Measurements from ENCODE around the gene HDDC3. TPM values are rescaled to one million over a fixed set of nuclear protein-coding genes. Genes with fewer than 3 reads are reported as not detected.
A peak's percentile ranks its signal among the peaks of the same experiment; 100 is the strongest.

HDDC3 gene
- total and polyA plus RNA-seq, 9 of the 15 experiments (the other 6 are each of a cell fraction or from before 2014, with no cell fraction given) = 14.9 to 55.8 (median 36.9) TPM

DNA sequence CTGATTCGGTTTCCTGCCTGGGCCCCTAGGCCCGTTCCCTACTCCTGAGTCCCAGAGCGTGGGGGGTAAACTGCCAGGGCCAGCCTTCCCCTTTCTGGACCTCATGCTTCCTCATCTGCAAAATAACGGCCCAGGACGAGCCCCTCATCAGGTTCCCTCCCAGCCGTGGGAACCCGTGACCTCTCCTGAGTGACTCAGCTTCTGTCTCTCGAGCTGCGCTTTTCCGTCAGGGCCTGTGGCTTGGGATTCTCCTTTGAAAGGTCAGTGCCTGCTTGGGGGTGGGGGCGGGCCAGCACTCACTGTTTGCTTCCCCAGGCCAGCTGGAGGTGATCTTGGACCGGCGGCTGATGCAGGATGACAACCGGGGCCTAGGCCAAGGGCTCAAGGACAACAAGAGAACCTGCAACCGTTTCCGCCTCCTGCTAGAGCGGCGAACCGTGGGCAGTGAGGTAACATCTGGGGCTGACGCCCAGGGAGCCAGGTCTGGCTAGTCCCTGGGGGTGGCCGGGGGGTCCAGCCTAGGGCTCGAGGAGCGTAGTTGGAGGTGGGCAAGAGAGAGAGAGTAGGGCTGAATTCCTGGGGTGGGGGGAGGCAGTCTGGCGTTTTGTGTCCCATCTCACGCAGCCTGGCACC is 16.4 kb downstream of the HDDC3 start (continued):
- TF ChIP-seq, protein P1, sequence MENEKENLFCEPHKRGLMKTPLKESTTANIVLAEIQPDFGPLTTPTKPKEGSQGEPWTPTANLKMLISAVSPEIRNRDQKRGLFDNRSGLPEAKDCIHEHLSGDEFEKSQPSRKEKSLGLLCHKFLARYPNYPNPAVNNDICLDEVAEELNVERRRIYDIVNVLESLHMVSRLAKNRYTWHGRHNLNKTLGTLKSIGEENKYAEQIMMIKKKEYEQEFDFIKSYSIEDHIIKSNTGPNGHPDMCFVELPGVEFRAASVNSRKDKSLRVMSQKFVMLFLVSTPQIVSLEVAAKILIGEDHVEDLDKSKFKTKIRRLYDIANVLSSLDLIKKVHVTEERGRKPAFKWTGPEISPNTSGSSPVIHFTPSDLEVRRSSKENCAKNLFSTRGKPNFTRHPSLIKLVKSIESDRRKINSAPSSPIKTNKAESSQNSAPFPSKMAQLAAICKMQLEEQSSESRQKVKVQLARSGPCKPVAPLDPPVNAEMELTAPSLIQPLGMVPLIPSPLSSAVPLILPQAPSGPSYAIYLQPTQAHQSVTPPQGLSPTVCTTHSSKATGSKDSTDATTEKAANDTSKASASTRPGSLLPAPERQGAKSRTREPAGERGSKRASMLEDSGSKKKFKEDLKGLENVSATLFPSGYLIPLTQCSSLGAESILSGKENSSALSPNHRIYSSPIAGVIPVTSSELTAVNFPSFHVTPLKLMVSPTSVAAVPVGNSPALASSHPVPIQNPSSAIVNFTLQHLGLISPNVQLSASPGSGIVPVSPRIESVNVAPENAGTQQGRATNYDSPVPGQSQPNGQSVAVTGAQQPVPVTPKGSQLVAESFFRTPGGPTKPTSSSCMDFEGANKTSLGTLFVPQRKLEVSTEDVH (IDR thresholded peaks at IDR 0.05; ENCODE audit: low read depth, partially characterized antibody) = no peak
- TF ChIP-seq SLC30A9 (CRISPR knock-in tag; IDR thresholded peaks at IDR 0.05) (no peak), MCM3 (IDR thresholded peaks at IDR 0.05) (no peak), HMG20B (CRISPR knock-in tag; IDR thresholded peaks at IDR 0.05) (no peak), ZFX (CRISPR knock-in tag; IDR thresholded peaks at IDR 0.05) (peak; percentile 77), ZNF586 (CRISPR knock-in tag; conservative IDR thresholded peaks at IDR 0.05) (no peak), NFIX (CRISPR knock-in tag; IDR thresholded peaks at IDR 0.05; ENCODE audit: low read depth) (no peak), EWSR1 (IDR thresholded peaks at IDR 0.05; ENCODE audit: borderline replicate concordance, low read depth, partially characterized antibody) (no peak), HDAC2 (IDR thresholded peaks at IDR 0.05) (peak; percentile 73; the same call in 1 of the 2 replicates), ZNF780A (CRISPR knock-in tag; IDR thresholded peaks at IDR 0.05) (no peak), COPS2 (conservative IDR thresholded peaks at IDR 0.05) (no peak), RUNX1 (IDR thresholded peaks at IDR 0.05; ENCODE audit: low read depth) (no peak), RBFOX2 (IDR thresholded peaks at IDR 0.05; ENCODE audit: low read depth, low read length) (peak; percentile 70), DNMT1 (IDR thresholded peaks at IDR 0.05) (no peak), ZNF347 (CRISPR knock-in tag; IDR thresholded peaks at IDR 0.05; ENCODE audit: low read depth) (no peak), ZC3H8 (IDR thresholded peaks at IDR 0.05) (no peak), ZNF197 (CRISPR knock-in tag; IDR thresholded peaks at IDR 0.05; ENCODE audit: low read depth) (no peak; the same call in 1 of the 2 replicates), SP1 (CRISPR knock-in tag; IDR thresholded peaks at IDR 0.05) (peak; percentile 26; the same call in 1 of the 2 replicates), ZNF717 (CRISPR knock-in tag; IDR thresholded peaks at IDR 0.05) (no peak)
- TF ChIP-seq, protein P2, sequence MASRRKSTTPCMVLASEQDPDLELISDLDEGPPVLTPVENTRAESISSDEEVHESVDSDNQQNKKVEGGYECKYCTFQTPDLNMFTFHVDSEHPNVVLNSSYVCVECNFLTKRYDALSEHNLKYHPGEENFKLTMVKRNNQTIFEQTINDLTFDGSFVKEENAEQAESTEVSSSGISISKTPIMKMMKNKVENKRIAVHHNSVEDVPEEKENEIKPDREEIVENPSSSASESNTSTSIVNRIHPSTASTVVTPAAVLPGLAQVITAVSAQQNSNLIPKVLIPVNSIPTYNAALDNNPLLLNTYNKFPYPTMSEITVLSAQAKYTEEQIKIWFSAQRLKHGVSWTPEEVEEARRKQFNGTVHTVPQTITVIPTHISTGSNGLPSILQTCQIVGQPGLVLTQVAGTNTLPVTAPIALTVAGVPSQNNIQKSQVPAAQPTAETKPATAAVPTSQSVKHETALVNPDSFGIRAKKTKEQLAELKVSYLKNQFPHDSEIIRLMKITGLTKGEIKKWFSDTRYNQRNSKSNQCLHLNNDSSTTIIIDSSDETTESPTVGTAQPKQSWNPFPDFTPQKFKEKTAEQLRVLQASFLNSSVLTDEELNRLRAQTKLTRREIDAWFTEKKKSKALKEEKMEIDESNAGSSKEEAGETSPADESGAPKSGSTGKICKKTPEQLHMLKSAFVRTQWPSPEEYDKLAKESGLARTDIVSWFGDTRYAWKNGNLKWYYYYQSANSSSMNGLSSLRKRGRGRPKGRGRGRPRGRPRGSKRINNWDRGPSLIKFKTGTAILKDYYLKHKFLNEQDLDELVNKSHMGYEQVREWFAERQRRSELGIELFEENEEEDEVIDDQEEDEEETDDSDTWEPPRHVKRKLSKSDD (conservative IDR thresholded peaks at IDR 0.05; ENCODE audit: low read length) = no peak
- TF ChIP-seq, protein P3, sequence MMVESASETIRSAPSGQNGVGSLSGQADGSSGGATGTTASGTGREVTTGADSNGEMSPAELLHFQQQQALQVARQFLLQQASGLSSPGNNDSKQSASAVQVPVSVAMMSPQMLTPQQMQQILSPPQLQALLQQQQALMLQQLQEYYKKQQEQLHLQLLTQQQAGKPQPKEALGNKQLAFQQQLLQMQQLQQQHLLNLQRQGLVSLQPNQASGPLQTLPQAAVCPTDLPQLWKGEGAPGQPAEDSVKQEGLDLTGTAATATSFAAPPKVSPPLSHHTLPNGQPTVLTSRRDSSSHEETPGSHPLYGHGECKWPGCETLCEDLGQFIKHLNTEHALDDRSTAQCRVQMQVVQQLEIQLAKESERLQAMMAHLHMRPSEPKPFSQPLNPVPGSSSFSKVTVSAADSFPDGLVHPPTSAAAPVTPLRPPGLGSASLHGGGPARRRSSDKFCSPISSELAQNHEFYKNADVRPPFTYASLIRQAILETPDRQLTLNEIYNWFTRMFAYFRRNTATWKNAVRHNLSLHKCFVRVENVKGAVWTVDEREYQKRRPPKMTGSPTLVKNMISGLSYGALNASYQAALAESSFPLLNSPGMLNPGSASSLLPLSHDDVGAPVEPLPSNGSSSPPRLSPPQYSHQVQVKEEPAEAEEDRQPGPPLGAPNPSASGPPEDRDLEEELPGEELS (CRISPR knock-in tag; IDR thresholded peaks at IDR 0.05; ENCODE audit: borderline replicate concordance) = no peak
- TF ChIP-seq, protein P4, sequence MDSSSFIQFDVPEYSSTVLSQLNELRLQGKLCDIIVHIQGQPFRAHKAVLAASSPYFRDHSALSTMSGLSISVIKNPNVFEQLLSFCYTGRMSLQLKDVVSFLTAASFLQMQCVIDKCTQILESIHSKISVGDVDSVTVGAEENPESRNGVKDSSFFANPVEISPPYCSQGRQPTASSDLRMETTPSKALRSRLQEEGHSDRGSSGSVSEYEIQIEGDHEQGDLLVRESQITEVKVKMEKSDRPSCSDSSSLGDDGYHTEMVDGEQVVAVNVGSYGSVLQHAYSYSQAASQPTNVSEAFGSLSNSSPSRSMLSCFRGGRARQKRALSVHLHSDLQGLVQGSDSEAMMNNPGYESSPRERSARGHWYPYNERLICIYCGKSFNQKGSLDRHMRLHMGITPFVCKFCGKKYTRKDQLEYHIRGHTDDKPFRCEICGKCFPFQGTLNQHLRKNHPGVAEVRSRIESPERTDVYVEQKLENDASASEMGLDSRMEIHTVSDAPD (CRISPR knock-in tag; IDR thresholded peaks at IDR 0.05) = no peak
